HepG2 (cell line): ENCODE data around the gene TBC1D5. TPM values are rescaled to one million over a fixed set of nuclear protein-coding genes. Genes with fewer than 3 reads are reported as not detected.

Source experiments
- ATAC-seq: fragments of 200-7000 bp; cut with Tn5 transposase; 3 replicates; pipeline ENCODE4 v1.9.1; 2020; ENCODE audit warnings: mild to moderate bottlenecking, moderate library complexity
- BruUV-seq: library from RNA; stranded (reverse); fragments of 400-500 nt; replicated peaks from 2 replicates; lab custom pipeline; 2021; lab: Mats Ljungman, UMichigan
- CTCF ChIA-PET: fragments of 300-600 bp; formaldehyde crosslinking; extraction: SDS; loops from one replicate; lab custom pipeline; 2021; ENCODE audit warnings: low total read pairs, inconsistent platforms, low intra/inter-chr PET ratio; lab: Yijun Ruan, JAX
- POLR2A ChIA-PET: fragments of 350-600 bp; sonication (Branson Sonifier 250); formaldehyde crosslinking; loops from one replicate; lab custom pipeline; 2020; ENCODE audit warnings: antibody characterized with exemption, inconsistent platforms; lab: Yijun Ruan, JAX
- DNase-seq: peaks from one replicate; pipeline ENCODE4 v3.0.0-alpha.2; 2015; ENCODE audit warnings: low spot score
- FAIRE-seq: peaks from 3 replicates; lab custom pipeline; 2011; peaks lifted over from hg19 to GRCh38; lab: Jason Lieb, UNC
- H2AFZ ChIP-seq: one replicate; pipeline ENCODE4 v1.6.1; 2011; ENCODE audit warnings: low read length, inconsistent platforms
- H3K27ac ChIP-seq: fragments of 300-600 bp; 3 replicates; pipeline ENCODE4 v1.8.0; 2011; ENCODE audit warnings: mixed run types, mild to moderate bottlenecking, mixed read lengths, low read length, inconsistent platforms; ENCODE audit not compliant: insufficient read depth; ENCODE audit errors: extremely low read length
- H3K27me3 ChIP-seq, 2 experiments: fragments of 200-600 bp in 1 of 2; 2 replicates in 1 of 2; 3 replicates in 1 of 2; pipeline versions ENCODE4 v1.6.0 to v1.8.0; 2011; ENCODE audit warnings: low read length in 2 of 2, mild to moderate bottlenecking in 2 of 2, moderate library complexity in 2 of 2, inconsistent platforms in 1 of 2; ENCODE audit not compliant: insufficient read depth in 2 of 2, control insufficient read depth in 1 of 2
- H3K36me3 ChIP-seq, 2 experiments: fragments of 200-600 bp in 1 of 2; replicated peaks in 1 of 2; 2 replicates in 1 of 2; 3 replicates in 1 of 2; pipeline versions ENCODE4 v1.5.1 to v1.8.0; 2011; ENCODE audit warnings: low read length in 2 of 2, inconsistent platforms in 1 of 2; ENCODE audit not compliant: insufficient read depth in 2 of 2, control insufficient read depth in 1 of 2
- H3K4me1 ChIP-seq: 2 replicates; pipeline ENCODE4 v1.5.1; 2012; ENCODE audit warnings: low read length, inconsistent platforms; ENCODE audit not compliant: insufficient read depth
- H3K4me2 ChIP-seq: 2 replicates; pipeline ENCODE4 v1.6.0; 2011; ENCODE audit warnings: low read depth, low read length, inconsistent platforms
- H3K4me3 ChIP-seq, 3 experiments: fragments of 200-600 bp in 1 of 3; sonication (generic), shearing (Covaris generic) in 1 of 3; replicated peaks in 1 of 3; 2 replicates each; pipeline ENCODE4 v1.5.1; 2011 to 2016; ENCODE audit warnings: low read length in 3 of 3, inconsistent platforms in 2 of 3, low read depth in 2 of 3, mild to moderate bottlenecking in 2 of 3, control low read depth in 1 of 3, mixed read lengths in 1 of 3; ENCODE audit not compliant: insufficient read depth in 1 of 3
- H3K79me2 ChIP-seq: one replicate; pipeline ENCODE4 v1.6.1; 2011; ENCODE audit warnings: low read length, inconsistent platforms; ENCODE audit not compliant: insufficient read depth
- H3K9ac ChIP-seq: 2 replicates; pipeline ENCODE4 v1.6.0; 2011; ENCODE audit warnings: mild to moderate bottlenecking, low read depth, low read length, inconsistent platforms; ENCODE audit not compliant: insufficient read depth
- H3K9me3 ChIP-seq: 2 replicates; pipeline ENCODE4 v1.5.1; 2012; ENCODE audit warnings: mild to moderate bottlenecking, low read length
- H4K20me1 ChIP-seq: 2 replicates; pipeline ENCODE4 v1.6.0; 2011; ENCODE audit warnings: inconsistent platforms, mild to moderate bottlenecking, low read length, moderate library complexity; ENCODE audit not compliant: insufficient read depth
- ELF1 ChIP-seq: sonication (generic); formaldehyde crosslinking; IDR thresholded peaks from 2 replicates; pipeline ENCODE4 v1.4.0; 2020; ENCODE audit warnings: missing genetic modification reagents
- FOXK2 ChIP-seq: fragments of 450-650 bp; IDR thresholded peaks from 2 replicates; pipeline ENCODE4 v1.6.1; 2016
- GZF1 ChIP-seq: sonication (generic); formaldehyde crosslinking; IDR thresholded peaks from 2 replicates; pipeline ENCODE4 v1.5.1; 2020; ENCODE audit warnings: mild to moderate bottlenecking, missing genetic modification reagents
- ZNF207 ChIP-seq: fragments of 450-650 bp; IDR thresholded peaks from 2 replicates; pipeline ENCODE4 v1.6.1; 2016; ENCODE audit warnings: antibody characterized with exemption, borderline replicate concordance
- ZNF546 ChIP-seq: sonication (generic); formaldehyde crosslinking; conservative IDR thresholded peaks from 2 replicates; pipeline ENCODE4 v1.8.1; 2023; ENCODE audit warnings: mild to moderate bottlenecking, missing genetic modification reagents
- ZNF557 ChIP-seq: sonication (generic); formaldehyde crosslinking; IDR thresholded peaks from 2 replicates; pipeline ENCODE4 v1.4.0; 2020; ENCODE audit warnings: missing genetic modification reagents
- ZNF605 ChIP-seq: sonication (generic); formaldehyde crosslinking; IDR thresholded peaks from 2 replicates; pipeline ENCODE4 v1.8.0; 2022; ENCODE audit warnings: mild to moderate bottlenecking, missing genetic modification reagents
- ZNF775 ChIP-seq: sonication (generic); formaldehyde crosslinking; IDR thresholded peaks from 2 replicates; pipeline ENCODE4 v1.4.0; 2020; ENCODE audit warnings: missing genetic modification reagents, mild to moderate bottlenecking, moderate library complexity, borderline replicate concordance
- ZNF816 ChIP-seq: sonication (generic); formaldehyde crosslinking; IDR thresholded peaks from 2 replicates; pipeline ENCODE4 v1.8.0; 2022; ENCODE audit warnings: missing genetic modification reagents, mild to moderate bottlenecking, borderline replicate concordance
- ZSCAN20 ChIP-seq: sonication (generic); formaldehyde crosslinking; IDR thresholded peaks from 2 replicates; pipeline ENCODE4 v1.4.0; 2020; ENCODE audit warnings: missing genetic modification reagents, mild to moderate bottlenecking, borderline replicate concordance
- WGBS: methylation state at CpG from one replicate; pipeline ENCODE4 v1.1.6; 2017; ENCODE audit warnings: low lambda C conversion rate; 5-methylcytosine and 5-hydroxymethylcytosine counted together
- in situ Hi-C: cut with HindIII; loops from 2 replicates; pipeline ENCODE4 v1.10.0; 2017; ENCODE audit warnings: low pct_unique_long_range_greater_than_20kb; ENCODE audit not compliant: extremely low pct_ligation_motif_present
- intact Hi-C: fragments of 100-400 bp; cut with micrococcal nuclease; formaldehyde crosslinking; loops from one replicate; pipeline ENCODE4 v1.10.0; 2022; ENCODE audit not compliant: unreplicated experiment
- polyA plus RNA-seq, 8 experiments: library from polyadenylated mRNA; depleted of rRNA in 3 of 8; stranded (reverse) in 7 of 8; unstranded in 1 of 8; fragments of >200 nt; fragmentation: Illumina TruSeq in 4 of 8; extraction: Trizol in 4 of 8; gene quantifications; 2 replicates each; pipeline versions ENCODE4 v1.2.1 to v1.2.3, GENCODE V29; 2011 to 2016; ENCODE audit warnings: low read depth in 4 of 8, missing spikeins in 1 of 8, mixed read lengths in 1 of 8; ENCODE audit not compliant: insufficient read depth in 1 of 8
- total RNA-seq, 5 experiments: library from RNA; depleted of rRNA; stranded (reverse); fragments of >200 nt; fragmentation: Illumina TruSeq; extraction: Trizol; gene quantifications; 2 replicates each; pipeline ENCODE4 v1.2.3, GENCODE V29; 2016; ENCODE audit warnings: low read depth in 1 of 5

TBC1D5 gene
- total and polyA plus RNA-seq, 2 of the 13 experiments (the other 11 are each of a cell fraction or from before 2014, with no cell fraction given) = 19.2 to 33.3 TPM

DNA sequence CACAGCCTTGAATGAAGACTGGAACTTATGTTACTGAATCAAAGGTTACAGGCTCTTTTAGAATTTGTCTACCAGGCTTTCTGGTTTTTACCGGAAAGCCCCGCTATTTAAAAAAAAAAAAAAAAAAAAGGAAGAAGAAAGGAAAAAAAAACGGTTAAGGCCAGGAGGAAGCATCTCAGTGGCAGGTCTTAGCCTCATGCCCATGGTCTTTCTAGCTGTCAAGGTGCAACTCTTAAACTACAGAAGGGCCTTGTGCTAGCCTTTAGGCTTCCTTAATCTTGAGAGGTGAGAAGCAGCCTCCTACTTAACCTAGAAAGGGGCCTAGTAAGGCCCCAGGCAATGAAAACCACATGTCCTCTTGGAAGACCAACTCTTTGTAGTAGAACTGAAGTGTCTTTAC is 77.5 kb downstream of the TBC1D5 start:
- Histone ChIP-seq H3K27me3 (no peaks in the 10 kb centered on the region), H3K27ac (no peak overlapping the region), H3K9me3 (no peaks in the 10 kb centered on the region), H2AFZ (no peak overlapping the region), H3K36me3 (no peaks in the 10 kb centered on the region), H4K20me1 (no peaks in the 10 kb centered on the region)
- no TSS peak for BruUV-seq
- in situ Hi-C loops = no loop called here
- intact Hi-C loops = no loop called here
- WGBS = 96% methylated on average over 3 of the region's 3 CpGs
- CTCF ChIA-PET = no interaction called here
- no peak for TF ChIP-seq FOXK2
- TF ChIP-seq, all 625 proteins: peak for 0
- POLR2A ChIA-PET = no interaction called here
- H3K4me2 ChIP-seq = no peak overlapping the region
- no peak overlapping the region for H3K4me3 ChIP-seq
- H3K79me2 ChIP-seq = no peaks in the 10 kb centered on the region
- FAIRE-seq = no peak
- DNase-seq = no peak
- H3K4me1 ChIP-seq = no peaks in the 10 kb centered on the region
- H3K9ac ChIP-seq = no peak overlapping the region
- no peak for ATAC-seq

GRCh38 chr3:17656264-17656663 is 86.2 kb downstream of the TBC1D5 start:
- BruUV-seq = no TSS peak
- Histone ChIP-seq H3K4me1 (no peaks in the 10 kb centered on the region), H4K20me1 (peaks cover 4% of the 10 kb centered on the region; the same call in 1 of the 2 replicates), H2AFZ (no peak overlapping the region), H3K4me3 (no peak overlapping the region), H3K4me2 (no peak overlapping the region), H3K79me2 (no peaks in the 10 kb centered on the region), H3K27me3 (no peaks in the 10 kb centered on the region), H3K36me3 (no peaks in the 10 kb centered on the region), H3K9ac (no peak overlapping the region), H3K27ac (no peak overlapping the region), H3K9me3 (no peaks in the 10 kb centered on the region)
- intact Hi-C loops = no loop called here
- TF ChIP-seq ZNF207 (no peak), ZNF557 (CRISPR knock-in tag) (no peak), ELF1 (CRISPR knock-in tag) (no peak), ZNF775 (CRISPR knock-in tag) (no peak), ZNF605 (CRISPR knock-in tag) (no peak), ZSCAN20 (CRISPR knock-in tag) (no peak), GZF1 (CRISPR knock-in tag) (no peak), ZNF816 (CRISPR knock-in tag) (no peak), ZNF546 (CRISPR knock-in tag) (no peak)
- CTCF ChIA-PET = no interaction called here
- DNase-seq (no peak), FAIRE-seq (no peak), ATAC-seq (no peak)
- POLR2A ChIA-PET = no interaction called here
- in situ Hi-C loops = no loop called here
- WGBS = 94% methylated on average over 1 of the region's 1 CpG
